ENCODE measurements around the gene NKPD1.

DNA sequence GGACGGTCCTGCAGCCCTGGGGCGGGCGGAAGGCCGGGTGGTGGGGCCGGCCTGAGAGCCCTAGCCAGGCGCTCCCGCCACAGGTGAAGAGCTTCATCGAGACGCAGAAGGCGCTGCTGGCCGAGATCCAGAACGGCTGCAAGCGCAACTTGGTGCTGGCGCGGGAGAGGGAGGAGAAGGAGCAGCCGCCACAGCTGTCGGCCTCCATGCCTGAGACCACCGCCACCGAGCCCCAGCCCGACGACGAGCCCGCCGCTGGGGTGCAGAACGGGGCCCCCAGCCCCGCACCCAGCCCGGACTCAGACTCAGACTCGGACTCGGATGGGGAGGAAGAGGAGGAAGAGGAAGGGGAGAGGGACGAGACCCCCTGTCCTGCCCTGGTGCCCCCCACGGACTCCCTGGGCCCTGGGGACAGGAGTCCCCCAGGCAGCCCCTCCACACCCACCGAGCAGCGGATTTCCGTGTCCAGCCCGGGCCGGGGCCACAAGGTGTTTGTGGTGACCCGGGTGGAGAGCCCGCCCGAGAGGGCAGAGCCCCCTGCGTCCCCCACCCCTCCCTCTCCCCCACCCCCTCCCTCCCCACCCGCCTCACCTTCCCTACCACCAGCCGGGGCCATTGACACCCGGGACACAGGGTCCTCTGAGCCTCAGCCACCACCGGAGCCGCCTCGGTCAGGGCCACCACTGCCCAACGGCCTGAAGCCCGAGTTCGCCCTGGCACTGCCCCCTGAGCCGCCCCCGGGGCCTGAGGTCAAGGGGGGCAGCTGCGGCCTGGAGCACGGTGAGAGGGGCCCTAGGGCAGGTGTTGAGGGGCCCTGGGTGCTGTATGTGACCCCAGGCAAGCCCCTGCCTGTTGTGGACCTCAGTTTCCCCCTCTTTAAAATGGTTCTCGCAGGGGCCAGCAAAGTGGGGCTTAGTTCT, 15.3 kb downstream of the NKPD1 start:
- TF ChIP-seq, protein P1, sequence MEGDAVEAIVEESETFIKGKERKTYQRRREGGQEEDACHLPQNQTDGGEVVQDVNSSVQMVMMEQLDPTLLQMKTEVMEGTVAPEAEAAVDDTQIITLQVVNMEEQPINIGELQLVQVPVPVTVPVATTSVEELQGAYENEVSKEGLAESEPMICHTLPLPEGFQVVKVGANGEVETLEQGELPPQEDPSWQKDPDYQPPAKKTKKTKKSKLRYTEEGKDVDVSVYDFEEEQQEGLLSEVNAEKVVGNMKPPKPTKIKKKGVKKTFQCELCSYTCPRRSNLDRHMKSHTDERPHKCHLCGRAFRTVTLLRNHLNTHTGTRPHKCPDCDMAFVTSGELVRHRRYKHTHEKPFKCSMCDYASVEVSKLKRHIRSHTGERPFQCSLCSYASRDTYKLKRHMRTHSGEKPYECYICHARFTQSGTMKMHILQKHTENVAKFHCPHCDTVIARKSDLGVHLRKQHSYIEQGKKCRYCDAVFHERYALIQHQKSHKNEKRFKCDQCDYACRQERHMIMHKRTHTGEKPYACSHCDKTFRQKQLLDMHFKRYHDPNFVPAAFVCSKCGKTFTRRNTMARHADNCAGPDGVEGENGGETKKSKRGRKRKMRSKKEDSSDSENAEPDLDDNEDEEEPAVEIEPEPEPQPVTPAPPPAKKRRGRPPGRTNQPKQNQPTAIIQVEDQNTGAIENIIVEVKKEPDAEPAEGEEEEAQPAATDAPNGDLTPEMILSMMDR (IDR thresholded peaks at IDR 0.05) = no peak
- no peak for TF ChIP-seq POLR2A (IDR thresholded peaks at IDR 0.05)
